ENCODE data around the gene GPR173.

- TF ChIP-seq CREB1 (IDR thresholded peaks at IDR 0.05; ENCODE audit: low read depth) = no peak
- TF ChIP-seq FOXM1 (IDR thresholded peaks at IDR 0.05; ENCODE audit: borderline replicate concordance, low read depth) = no peak
- no peak for TF ChIP-seq CEBPB (IDR thresholded peaks at IDR 0.05)
- TF ChIP-seq YY1 (IDR thresholded peaks at IDR 0.05; ENCODE audit: low read depth) = no peak
- no peak for TF ChIP-seq EP300 (IDR thresholded peaks at IDR 0.05; ENCODE audit: borderline replicate concordance)
- no peak for TF ChIP-seq TCF12 (IDR thresholded peaks at IDR 0.05; ENCODE audit: low read depth)
- TF ChIP-seq TAF1 (IDR thresholded peaks at IDR 0.05; ENCODE audit: low read depth) = no peak
- no peak for TF ChIP-seq TEAD4 (IDR thresholded peaks at IDR 0.05)
- no peak for TF ChIP-seq RAD21 (IDR thresholded peaks at IDR 0.05; ENCODE audit: low read depth)
- no peak for TF ChIP-seq EGR1 (IDR thresholded peaks at IDR 0.05)
- no peak for TF ChIP-seq ZBTB7A (IDR thresholded peaks at IDR 0.05; ENCODE audit: low read depth)
- TF ChIP-seq NFIC (IDR thresholded peaks at IDR 0.05) = no peak
- TF ChIP-seq MAX (IDR thresholded peaks at IDR 0.05) = no peak
- no peak for TF ChIP-seq USF1 (IDR thresholded peaks at IDR 0.05)
Observed at GRCh38 chrX:53001958-53002357, 46.6 kb upstream of the GPR173 start.
